ENCODE results near the gene CARM1. TPM values are rescaled to one million over a fixed set of nuclear protein-coding genes. Genes with fewer than 3 reads are reported as not detected.

Gene CARM1
- total RNA-seq, 1 experiment from 2014 or later = 56.2 TPM

DNA sequence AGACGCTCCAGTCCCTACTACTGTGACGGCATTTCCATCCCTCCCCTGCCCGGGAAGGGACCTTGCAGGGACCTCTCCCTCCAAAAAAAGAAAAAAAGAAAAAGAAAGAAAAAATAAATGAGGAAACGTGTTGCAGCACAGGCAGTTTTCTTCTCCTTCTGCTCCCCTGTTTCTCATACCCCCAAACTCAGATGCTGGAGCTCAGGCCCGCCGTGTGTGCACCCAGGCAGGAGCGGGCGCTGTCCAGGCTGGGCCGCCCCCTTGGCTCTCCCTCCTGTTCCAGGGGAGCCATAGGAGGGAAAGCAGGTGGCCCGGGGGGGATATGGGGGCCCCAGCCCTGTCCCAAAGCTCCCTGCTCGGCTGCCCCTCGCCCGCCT, 51.3 kb downstream of the CARM1 start:
- CTCF ChIA-PET = no interaction called here
- Histone ChIP-seq H3K27me3 (ENCODE audit: low read length) (no peaks in the 10 kb centered on the region), H4K20me1 (ENCODE audit: low read length) (no peaks in the 10 kb centered on the region), H3K4me2 (ENCODE audit: low read length) (no peak overlapping the region), H2AFZ (ENCODE audit: low read length) (no peak overlapping the region), H3K79me2 (ENCODE audit: low read length) (peaks cover 9% of the 10 kb centered on the region), H3K36me3 (ENCODE audit: low read depth, low read length) (peaks cover 25% of the 10 kb centered on the region; the same call in 1 of the 2 replicates), H3K4me1 (ENCODE audit: insufficient read depth, low read length) (peaks cover 8% of the 10 kb centered on the region), H3K9me3 (ENCODE audit: low read length) (no peaks in the 10 kb centered on the region), H3K27ac (ENCODE audit: low read length) (no peak overlapping the region), H3K9ac (ENCODE audit: low read length) (no peak overlapping the region), H3K9me2 (replicated peaks; ENCODE audit: low read length) (no peaks in the 10 kb centered on the region), H3F3A (ENCODE audit: low read length, unreplicated experiment) (no peaks in the 10 kb centered on the region), H3K4me3 (ENCODE audit: low read length) (no peak overlapping the region)
- POLR2A ChIA-PET (ENCODE audit: unreplicated experiment) = no interaction called here
- no peak for TF ChIP-seq EZH2 (IDR thresholded peaks at IDR 0.05; ENCODE audit: low read length, unreplicated experiment)
- TF ChIP-seq, protein P1, sequence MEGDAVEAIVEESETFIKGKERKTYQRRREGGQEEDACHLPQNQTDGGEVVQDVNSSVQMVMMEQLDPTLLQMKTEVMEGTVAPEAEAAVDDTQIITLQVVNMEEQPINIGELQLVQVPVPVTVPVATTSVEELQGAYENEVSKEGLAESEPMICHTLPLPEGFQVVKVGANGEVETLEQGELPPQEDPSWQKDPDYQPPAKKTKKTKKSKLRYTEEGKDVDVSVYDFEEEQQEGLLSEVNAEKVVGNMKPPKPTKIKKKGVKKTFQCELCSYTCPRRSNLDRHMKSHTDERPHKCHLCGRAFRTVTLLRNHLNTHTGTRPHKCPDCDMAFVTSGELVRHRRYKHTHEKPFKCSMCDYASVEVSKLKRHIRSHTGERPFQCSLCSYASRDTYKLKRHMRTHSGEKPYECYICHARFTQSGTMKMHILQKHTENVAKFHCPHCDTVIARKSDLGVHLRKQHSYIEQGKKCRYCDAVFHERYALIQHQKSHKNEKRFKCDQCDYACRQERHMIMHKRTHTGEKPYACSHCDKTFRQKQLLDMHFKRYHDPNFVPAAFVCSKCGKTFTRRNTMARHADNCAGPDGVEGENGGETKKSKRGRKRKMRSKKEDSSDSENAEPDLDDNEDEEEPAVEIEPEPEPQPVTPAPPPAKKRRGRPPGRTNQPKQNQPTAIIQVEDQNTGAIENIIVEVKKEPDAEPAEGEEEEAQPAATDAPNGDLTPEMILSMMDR (conservative IDR thresholded peaks at IDR 0.05; ENCODE audit: low read depth, low read length) = no peak
- no peak for TF ChIP-seq EZH2phosphoT487 (IDR thresholded peaks at IDR 0.05; ENCODE audit: borderline replicate concordance, low read length)
- DNase-seq = no peak
- no peak for ATAC-seq
- intact Hi-C loops (cut with micrococcal nuclease) = no loop called here
- BruUV-seq (replicated peaks) = no TSS peak

DNA sequence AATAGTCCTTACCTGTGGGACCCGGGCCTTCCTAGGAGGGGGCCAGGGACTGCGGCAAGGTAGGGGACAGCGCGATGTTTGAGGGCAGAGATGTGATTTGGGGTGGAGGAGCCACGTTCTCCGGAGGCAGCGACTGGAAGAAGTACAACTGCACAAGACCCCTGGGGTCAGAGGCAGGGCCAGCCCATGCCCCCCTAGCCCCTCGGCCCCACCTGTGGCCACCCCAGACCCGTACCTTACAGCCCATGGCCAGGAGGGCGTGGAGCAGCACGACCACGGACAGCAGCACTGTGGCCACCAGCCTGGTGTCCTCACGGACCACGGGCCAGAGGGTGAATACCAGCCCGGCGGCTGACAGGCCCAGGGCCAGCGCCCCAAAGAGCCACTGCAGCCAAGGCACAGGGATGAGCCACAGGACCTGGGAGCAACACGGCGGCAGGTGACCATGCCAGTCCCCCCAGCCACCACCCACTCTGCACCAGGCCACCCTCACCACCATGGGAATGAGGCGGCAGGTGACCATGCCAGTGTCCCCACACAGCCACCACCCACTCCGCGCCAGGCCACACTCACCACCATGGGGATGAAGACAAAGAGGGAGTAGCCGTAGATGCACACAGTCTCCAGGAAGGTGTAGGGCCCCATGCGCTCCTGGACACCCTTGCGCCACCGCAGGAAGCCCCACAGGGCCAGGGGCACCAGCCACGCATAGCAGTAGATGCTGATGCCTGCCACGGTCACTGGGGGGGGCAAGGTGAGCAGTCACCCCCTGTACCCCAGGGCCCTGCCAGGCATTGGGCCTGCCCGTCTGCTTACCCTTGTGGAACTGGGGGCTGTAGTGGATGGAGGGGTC, 52.1 kb downstream of the CARM1 start:
- Histone ChIP-seq H3K4me3 (ENCODE audit: low read length) (no peak overlapping the region), H3K9me2 (replicated peaks; ENCODE audit: low read length) (no peaks in the 10 kb centered on the region), H3K27me3 (ENCODE audit: low read length) (no peaks in the 10 kb centered on the region), H2AFZ (ENCODE audit: low read length) (no peak overlapping the region), H3F3A (ENCODE audit: low read length, unreplicated experiment) (no peaks in the 10 kb centered on the region), H3K36me3 (ENCODE audit: low read depth, low read length) (peaks cover 25% of the 10 kb centered on the region; the same call in 1 of the 2 replicates), H3K9ac (ENCODE audit: low read length) (no peak overlapping the region), H3K9me3 (ENCODE audit: low read length) (no peaks in the 10 kb centered on the region), H3K4me2 (ENCODE audit: low read length) (no peak overlapping the region), H3K79me2 (ENCODE audit: low read length) (peaks cover 16% of the 10 kb centered on the region), H3K27ac (ENCODE audit: low read length) (no peak overlapping the region), H4K20me1 (ENCODE audit: low read length) (no peaks in the 10 kb centered on the region), H3K4me1 (ENCODE audit: insufficient read depth, low read length) (peaks cover 10% of the 10 kb centered on the region)
- TF ChIP-seq EZH2 (IDR thresholded peaks at IDR 0.05; ENCODE audit: low read length, unreplicated experiment) (no peak), EZH2phosphoT487 (IDR thresholded peaks at IDR 0.05; ENCODE audit: borderline replicate concordance, low read length) (no peak)
- TF ChIP-seq, protein P1 (conservative IDR thresholded peaks at IDR 0.05; ENCODE audit: low read depth, low read length) = no peak
- BruUV-seq (replicated peaks) = no TSS peak
- ATAC-seq (no peak), DNase-seq (no peak)
- intact Hi-C loops (cut with micrococcal nuclease) = no loop called here
- POLR2A ChIA-PET (ENCODE audit: unreplicated experiment) = no interaction called here
- CTCF ChIA-PET = no interaction called here

DNA sequence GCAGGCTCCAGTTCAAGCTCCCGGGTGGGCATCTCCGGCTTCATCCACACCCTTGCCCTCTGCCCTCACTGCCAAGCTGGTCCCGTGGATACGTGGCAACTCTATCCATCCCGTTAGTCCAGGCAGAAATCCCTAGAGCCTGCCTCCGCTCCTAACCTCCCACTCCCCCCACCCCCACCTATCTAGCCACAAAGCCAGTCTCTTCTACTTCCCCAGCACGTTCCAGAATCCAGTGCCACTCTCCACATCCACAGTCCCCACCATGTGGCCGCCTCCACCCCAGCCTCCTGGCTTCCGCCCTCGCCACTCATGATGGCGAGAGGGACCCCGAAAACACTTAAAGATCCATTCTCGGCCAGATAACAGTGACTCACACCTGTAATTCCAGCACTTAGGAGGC, 53.2 kb downstream of the CARM1 start:
- Histone ChIP-seq H3K36me3 (ENCODE audit: low read depth, low read length) (peaks cover 22% of the 10 kb centered on the region; the same call in 1 of the 2 replicates), H2AFZ (ENCODE audit: low read length) (no peak overlapping the region), H3K79me2 (ENCODE audit: low read length) (peaks cover 25% of the 10 kb centered on the region), H3K4me3 (ENCODE audit: low read length) (no peak overlapping the region), H3K9me3 (ENCODE audit: low read length) (no peaks in the 10 kb centered on the region), H3K27me3 (ENCODE audit: low read length) (no peaks in the 10 kb centered on the region), H3F3A (ENCODE audit: low read length, unreplicated experiment) (no peaks in the 10 kb centered on the region), H4K20me1 (ENCODE audit: low read length) (peaks cover 4% of the 10 kb centered on the region; the same call in 1 of the 2 replicates), H3K9ac (ENCODE audit: low read length) (no peak overlapping the region), H3K4me2 (ENCODE audit: low read length) (no peak overlapping the region), H3K4me1 (ENCODE audit: insufficient read depth, low read length) (peaks cover 12% of the 10 kb centered on the region), H3K27ac (ENCODE audit: low read length) (no peak overlapping the region), H3K9me2 (replicated peaks; ENCODE audit: low read length) (no peaks in the 10 kb centered on the region)
- ATAC-seq (no peak), DNase-seq (no peak)
- intact Hi-C loops (cut with micrococcal nuclease) = no loop called here
- ChIA-PET CTCF (no interaction called here), POLR2A (ENCODE audit: unreplicated experiment) (no interaction called here)
- TF ChIP-seq EZH2 (IDR thresholded peaks at IDR 0.05; ENCODE audit: low read length, unreplicated experiment) = no peak
- TF ChIP-seq, protein P1 (conservative IDR thresholded peaks at IDR 0.05; ENCODE audit: low read depth, low read length) = no peak
- no peak for TF ChIP-seq EZH2phosphoT487 (IDR thresholded peaks at IDR 0.05; ENCODE audit: borderline replicate concordance, low read length)
- no TSS peak for BruUV-seq (replicated peaks)
